Medulla oblongata (tissue), 1 donor: ENCODE data around the gene WDSUB1.

Experiments
- DNase-seq: peaks from one replicate; pipeline ENCODE4 v3.0.0-alpha.2; 2015; ENCODE audit errors: extremely low spot score

Gene WDSUB1

DNA sequence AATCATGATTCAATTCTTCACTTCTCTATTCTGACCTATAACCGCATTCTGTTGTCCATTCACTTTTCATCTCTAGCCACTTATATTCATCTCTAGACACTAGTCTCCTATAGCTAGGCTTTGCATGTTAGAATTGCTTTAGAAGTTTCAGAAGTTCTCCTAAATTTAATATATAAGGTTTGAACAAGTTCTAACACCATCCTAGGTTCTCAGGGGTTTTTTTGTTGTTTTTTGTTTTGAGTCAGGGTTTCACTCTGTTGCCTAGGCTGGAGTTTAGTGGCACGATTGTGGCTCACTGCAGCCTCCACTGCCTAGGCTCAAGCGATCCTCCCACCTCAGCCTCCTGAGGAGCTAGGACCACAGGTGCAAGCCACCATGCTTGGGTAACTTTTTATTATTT, 19.9 kb downstream of the WDSUB1 start:
- no peak for DNase-seq

DNA sequence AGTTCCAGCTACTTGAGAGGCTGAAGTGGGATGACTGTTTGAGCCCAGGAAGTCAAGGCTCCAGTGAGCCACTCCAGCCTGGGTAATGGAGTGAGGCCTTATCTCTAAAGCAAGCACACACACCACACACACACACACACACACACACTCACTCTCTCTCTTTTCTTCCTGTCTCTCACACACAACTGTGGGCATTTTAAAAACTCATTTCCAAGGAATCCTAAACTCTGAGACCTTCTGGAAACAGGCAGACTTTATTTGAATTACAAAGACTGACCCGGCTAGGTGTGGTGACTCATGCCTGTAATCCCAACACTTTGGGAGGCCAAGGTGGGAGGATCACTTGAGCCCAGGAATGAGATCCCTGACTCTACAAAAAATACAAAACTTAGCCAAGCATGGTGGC, 21.3 kb downstream of the WDSUB1 start:
- no peak for DNase-seq

DNA sequence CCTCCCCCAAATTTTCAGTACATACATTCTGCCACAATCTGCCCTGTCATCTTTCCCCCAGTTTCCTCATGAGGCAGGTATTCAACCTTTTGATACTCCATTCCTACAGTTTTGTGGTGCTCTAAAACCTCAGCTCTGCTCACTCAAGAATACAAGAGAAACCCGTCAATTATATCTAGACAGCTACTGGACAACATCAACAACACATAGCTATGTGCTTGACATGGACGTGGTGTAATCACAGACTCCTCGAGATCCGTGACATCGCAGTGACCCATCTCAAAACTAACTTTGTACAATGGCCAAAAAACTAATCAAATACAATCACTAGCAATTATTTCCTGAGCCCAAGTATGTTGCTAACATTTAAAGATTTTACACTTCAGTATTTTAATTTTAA, 23.6 kb downstream of the WDSUB1 start:
- DNase-seq = no peak

DNA sequence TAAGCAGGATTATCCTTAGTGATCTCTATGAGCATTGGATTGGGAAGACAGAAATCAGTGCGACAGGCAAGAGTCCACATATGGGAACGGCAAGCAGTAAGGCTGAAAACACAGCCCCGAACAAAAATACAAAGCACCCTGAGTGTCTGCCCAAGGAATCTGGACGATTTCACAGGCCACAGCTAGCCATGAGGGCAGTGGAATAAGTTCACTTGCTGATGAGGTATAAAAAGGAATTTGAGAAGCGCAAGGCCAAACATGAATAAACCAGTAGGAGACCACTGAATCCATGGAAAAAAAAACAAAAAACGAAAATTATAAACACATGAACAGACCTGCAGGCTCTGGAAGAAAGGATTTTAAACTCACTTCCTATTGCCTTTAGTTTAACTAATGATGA, 24.3 kb downstream of the WDSUB1 start:
- DNase-seq = peak; percentile 6

DNA sequence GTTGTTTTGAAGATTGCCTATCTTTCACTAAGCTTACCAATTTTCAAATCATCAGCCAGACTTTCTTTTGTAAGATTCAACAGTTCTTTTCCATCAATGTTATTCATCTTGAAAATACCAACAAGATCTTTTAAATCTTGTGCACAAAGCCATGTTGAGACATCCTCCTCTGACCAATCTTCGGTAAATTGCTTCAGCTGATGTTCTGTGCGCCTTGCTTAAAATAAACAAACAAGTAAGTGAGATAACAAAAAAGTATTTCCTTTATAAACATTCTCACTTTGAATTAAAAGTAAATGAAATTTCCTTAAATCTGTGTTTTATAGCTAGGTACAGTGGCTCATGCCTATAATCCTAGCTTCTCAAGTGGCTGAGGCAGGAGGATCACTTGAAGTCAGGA, 30.3 kb downstream of the WDSUB1 start:
- DNase-seq = no peak

DNA sequence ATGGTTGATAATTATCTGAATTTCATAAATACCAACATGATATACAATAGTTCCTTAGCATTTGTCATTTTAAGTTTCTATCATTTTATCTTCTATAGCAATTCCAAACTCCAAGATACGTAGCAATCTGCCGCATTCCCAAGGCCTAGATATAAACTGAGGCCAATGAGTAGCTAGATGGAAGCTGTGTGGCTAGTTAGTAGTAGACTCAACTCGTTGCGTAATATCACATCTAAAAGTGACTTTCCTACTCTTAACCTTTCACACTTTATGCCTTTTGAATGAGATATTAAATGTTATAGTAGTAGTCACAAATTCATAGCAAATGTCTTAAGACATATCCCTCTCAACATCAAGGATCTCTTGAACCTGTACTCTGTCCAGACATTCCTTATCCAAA, 33.6 kb downstream of the WDSUB1 start:
- no peak for DNase-seq

DNA sequence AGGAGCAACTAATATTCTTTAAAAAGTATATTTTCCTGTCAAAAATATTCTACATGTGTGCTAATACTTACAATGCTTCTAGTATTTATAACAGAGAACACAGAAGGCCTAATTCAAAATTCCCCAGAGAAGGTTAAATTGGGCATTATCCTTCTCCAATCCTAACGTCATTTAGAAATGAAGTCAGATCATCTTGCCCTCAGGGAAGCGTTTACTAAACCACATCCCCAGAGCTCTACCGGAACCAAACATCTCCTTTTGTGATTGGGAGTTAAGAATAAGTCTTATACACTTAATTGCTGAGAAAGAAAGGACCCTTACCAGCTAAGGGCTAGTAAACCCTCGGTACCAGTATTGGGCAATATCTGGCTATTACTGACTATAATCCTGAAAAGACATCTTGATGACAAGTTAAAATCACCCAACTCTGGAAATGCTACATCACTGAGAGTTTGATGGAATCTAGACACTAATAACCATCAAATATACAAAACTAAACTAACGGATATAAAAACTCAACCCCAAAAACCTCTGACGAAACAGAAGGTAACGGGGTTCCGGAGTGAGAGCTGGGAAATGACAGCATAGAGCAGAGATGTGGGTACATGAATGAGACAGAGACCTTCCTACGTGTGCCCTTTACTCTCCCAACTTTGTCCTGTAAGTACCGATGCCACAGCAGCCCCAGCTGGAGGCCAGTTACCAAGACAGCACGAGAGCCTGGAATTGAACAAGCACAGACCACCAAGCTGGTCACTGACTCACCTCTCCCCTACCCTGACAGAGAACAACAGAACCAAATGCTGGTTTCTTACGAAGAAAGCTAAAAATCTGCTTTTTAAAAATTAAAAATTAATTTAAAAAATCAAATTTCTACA, 35.0 kb downstream of the WDSUB1 start:
- no peak for DNase-seq

DNA sequence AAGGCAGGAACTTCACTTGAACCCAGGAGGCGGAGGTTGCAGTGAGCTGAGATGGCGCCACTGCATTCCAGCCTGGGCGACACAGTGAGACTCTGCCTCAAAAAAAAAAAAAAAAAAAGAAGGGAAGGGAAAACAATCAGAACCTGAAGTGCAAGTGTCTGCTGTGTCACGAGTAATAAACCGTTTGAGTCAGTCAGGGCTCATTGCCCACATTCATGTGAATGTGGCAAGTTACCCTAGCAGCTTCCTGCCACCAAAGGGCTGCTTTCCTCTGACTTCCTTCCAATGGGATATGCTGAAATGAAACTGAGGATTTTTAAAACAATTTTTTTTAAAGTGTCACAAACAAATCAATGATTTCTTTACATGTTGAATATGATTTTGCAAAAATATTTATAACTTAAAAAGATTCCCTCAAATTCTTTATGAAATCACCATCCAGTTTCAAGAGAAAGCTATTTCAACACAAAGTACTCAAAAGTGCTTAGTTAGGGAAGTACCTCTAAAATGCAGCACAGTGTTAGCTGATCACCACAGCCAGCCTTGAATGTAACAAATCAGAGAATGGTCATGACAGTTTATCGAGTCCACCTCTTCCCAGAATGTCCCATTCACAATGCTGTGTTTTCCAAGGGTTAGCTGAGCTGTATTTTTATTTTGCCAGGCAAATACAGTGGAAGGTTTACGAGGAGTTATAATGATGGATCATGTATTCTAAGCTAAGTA, 36.4 kb downstream of the WDSUB1 start:
- peak; percentile 94 for DNase-seq

DNA sequence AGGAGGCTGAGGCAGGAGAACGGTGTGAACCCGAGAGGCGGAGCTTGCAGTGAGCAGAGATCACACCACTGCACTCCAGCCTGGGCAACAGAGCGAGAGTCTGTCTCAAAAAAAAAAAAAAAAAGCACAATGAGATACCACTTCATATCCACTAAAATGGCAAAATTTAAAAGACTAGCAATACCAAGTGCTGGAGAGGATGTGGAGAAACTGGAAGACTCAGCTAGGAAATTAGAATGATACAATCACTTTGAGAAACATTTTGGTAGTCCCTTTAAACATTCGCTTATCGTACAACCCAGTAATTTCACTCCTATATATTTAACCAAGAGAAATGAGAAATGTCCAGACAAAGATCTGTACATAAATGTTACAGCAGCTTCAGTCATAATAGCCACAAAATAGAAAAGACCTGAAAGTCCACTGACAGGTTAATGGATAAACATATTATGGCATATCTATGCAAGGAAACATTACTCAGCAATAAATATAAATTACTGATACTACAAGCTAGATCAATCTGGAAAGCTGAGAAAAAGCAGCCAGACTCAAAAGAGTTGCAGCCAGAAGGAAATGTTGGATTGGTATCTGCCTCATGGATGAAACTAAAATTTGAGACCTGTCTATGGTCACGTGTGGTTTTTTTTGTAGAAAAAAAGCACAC, 40.0 kb downstream of the WDSUB1 start:
- DNase-seq = no peak

DNA sequence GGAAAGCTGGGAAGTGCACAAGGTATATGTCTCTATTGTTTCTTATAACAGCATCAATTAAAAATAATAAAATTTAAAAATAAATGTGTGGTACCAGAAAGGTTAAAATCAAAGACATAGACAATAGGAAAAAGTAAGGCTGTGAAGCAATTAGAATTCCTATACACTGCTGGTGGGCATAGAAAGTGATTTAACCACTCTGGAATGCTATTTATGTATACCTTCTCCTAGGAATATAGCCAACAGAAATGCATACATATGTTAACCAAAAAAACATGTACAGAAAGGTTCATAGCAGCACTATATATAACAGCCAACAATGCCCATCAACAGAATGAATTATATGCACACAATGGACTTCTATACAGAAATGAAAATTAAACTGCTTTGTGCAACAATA, 43.0 kb downstream of the WDSUB1 start:
- DNase-seq = no peak

DNA sequence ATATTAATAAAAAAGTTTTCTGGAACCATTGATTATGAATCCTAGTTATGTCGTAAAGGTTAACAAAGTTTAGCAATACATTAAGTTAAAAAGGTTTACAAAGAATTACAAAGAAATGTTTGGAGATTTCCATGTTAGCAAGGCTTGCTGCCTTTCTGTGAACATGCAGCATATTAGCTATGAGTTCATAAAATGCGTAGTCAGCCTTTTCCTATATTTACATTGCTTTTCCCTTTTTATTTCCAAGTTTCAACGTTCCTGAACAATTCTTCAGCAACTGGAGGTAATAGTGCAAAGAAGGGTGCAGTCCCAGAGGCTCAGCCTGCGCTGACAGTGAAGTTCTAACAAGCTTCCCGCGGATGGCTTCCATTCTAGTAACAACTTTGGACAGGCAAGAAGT, 51.6 kb downstream of the WDSUB1 start:
- DNase-seq = no peak

DNA sequence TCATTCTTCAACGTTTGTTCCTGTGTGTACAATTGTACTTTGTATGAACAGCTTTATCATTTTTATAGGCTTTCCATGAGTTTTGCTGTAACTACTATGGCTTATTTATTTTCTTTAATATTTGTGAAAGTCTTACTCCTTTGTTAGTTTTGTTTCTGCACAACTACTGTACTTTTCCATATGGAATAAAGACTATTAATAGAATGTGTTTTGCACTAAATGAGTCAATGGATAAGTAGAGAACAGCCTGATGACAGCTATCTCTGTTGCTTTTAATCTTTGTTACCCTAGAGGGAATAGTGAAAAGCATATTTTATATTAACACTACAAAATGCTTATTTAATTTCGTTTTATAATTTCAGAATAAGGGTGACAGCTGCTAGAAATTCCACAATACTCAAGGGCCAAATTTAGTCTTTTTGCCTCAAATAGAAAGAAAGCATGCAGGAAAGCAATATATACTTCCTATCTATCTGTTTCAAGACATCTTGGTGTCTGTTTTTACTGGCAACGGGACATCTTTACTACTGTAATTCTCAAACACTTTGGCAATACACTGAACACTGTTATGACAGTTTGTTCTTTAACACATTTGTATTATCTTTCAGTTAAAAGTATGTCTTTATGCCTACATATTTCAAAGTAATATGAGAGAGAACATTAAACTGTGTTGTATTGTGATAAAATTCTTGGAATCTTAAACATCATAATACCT, 53.9 kb downstream of the WDSUB1 start:
- no peak for DNase-seq

DNA sequence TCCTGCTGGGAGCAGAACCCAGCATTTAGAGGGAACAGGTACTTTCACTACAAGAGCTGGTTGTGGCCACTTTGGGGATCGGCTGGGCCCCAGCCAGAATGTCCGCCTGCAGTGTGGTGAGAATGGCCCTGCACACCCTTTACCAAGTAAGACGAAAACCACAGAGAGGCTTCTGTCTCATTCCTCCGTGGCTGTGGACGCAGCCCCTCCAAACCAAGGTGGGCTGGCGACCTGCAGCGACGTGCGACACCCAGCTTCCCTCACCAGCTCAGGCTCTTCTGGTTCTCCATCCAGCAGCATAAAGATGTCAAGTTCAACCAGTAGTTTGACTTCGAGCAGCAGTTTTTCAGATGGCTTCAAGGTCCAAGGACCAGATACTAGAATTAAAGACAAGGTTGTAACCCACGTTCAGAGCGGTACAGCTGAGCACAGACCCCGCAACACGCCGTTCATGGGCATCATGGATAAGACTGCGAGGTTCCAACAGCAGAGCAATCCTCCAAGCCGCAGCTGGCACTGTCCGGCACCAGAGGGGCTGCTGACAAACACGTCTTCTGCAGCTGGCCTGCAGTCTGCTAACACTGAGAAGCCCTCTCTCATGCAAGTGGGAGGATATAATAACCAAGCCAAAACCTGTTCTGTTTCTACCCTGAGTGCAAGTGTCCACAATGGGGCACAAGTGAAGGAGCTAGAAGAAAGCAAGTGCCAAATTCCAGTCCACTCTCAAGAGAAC, 56.2 kb downstream of the WDSUB1 start:
- peak; percentile 41 for DNase-seq

DNA sequence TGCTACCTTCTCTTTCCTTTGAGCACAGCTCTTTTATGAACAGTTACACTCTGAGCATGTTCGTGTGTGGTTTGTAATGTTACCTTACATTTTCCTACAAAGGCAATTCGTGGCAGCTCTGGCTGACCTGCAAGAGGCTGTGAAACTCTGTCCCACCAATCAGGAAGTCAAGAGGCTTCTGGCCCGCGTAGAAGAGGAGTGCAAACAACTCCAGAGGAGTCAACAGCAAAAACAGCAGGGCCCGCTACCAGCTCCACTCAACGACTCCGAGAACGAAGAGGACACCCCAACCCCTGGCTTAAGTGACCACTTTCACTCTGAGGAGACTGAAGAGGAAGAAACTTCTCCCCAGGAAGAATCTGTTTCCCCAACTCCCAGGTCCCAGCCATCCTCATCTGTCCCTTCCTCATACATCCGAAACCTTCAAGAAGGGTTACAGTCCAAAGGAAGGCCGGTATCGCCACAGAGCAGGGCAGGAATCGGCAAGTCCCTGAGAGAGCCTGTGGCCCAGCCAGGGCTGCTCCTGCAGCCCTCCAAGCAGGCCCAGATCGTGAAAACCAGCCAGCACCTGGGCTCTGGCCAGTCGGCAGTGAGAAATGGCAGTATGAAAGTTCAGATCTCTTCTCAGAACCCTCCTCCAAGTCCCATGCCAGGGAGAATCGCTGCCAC, 56.9 kb downstream of the WDSUB1 start:
- DNase-seq = no peak

DNA sequence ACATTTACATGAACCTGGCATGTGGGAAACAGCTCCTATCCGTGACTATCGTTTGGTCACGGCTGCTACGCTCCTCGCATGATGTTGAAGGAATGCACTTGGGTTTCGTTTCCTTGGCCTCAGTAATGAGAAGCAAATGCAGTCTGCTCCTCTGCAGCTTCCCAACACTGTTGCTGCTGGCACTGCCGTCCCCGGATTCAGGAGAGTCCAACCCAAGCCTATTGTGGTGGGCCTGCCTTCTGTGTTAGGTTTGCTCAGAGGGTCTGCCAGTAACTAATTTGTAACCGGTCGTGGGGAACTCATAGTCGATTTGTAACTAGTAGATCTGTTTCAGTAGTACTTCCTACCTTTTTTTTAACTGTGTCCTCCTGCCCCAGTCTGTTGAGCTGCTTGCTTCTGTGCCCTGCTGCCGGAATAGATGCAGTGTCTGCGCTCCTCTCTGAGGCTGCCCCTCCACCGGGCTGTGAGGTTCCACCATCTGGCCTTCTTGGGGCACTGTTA, 58.4 kb downstream of the WDSUB1 start:
- peak; percentile 46 for DNase-seq

DNA sequence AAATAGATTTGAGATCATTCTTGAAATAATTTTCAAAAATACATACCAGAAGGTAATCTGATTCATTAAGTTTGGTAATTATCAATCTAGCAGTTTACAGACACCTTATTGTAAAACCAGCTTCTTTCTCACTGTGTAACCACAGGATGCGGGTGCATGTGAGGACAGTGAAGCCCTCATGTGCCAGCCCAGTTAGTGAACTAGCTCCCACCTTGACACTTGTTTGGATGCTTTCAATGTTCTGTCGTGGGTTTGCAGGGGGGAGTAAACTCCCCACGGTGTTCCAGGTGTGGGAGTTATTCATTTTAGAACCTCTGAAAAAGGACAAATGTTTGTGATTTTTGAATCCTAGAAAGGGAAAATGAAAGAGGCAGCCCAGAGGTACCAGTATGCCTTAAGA, 59.0 kb downstream of the WDSUB1 start:
- DNase-seq = no peak

DNA sequence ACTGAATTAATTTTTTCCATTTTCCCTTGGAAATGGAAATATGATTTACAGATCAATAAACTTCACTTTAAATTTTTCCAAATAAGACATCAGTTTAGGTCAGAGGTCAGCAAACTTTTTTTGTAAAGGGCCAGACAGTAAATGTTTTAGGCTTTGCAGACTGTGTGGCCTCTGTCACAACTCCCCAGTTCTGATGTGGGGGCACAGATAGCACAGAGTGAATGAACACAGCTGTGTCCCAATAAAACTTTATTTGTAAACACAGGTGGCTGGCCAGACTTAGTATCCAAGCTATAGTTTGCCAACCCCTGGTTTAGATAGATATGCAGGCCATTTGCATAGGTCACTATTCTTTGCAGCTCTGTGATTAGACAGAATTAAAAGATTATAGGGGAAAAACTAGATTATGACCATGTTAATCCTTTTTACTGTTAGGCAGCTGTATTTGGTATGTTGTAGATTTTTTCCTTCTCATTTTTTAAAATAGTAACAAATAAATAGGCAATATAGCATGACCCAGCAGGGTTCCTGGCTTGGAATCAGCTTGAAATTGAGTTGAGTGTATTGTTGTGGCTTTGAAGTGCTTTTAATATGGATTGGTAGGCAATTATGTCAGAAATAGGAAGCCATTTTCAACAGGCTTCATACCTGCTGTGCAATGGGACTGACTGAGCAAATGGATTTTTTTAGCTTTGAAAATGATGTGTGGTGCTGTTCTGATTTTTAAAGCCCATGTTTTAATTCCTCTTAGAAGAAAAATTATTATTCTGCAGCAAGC, 59.7 kb downstream of the WDSUB1 start:
- DNase-seq = no peak

DNA sequence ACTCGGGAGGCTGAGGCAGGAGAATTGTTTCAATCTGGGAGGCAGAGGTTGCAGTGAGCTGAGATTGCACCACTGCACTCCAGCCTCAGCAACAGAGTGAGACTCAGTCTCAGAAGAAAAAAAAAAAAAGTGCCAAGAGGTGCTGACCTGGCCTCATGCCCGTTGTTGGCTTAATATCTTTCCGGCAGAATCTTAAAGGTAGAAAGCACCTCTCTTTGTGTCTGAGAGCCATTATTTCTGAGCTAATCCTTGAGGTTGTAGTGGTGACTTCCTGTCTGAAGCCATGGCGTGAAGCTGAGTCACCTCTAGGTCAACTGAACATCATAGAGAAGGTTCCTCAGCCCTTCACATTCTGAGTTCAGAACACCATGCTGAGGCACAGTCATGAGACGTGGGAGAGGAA, 60.4 kb downstream of the WDSUB1 start:
- no peak for DNase-seq
